HG03575 (cell line): Measurements from ENCODE around the gene NDRG2.

ENCODE experiments used
- ATAC-seq: cut with Tn5 transposase; IDR thresholded peaks from one replicate; pipeline ENCODE4 v1.9.1; 2021; ENCODE audit not compliant: unreplicated experiment, insufficient number of reproducible peaks, low FRiP score; ENCODE audit errors: extremely low read depth

The NDRG2 gene

DNA sequence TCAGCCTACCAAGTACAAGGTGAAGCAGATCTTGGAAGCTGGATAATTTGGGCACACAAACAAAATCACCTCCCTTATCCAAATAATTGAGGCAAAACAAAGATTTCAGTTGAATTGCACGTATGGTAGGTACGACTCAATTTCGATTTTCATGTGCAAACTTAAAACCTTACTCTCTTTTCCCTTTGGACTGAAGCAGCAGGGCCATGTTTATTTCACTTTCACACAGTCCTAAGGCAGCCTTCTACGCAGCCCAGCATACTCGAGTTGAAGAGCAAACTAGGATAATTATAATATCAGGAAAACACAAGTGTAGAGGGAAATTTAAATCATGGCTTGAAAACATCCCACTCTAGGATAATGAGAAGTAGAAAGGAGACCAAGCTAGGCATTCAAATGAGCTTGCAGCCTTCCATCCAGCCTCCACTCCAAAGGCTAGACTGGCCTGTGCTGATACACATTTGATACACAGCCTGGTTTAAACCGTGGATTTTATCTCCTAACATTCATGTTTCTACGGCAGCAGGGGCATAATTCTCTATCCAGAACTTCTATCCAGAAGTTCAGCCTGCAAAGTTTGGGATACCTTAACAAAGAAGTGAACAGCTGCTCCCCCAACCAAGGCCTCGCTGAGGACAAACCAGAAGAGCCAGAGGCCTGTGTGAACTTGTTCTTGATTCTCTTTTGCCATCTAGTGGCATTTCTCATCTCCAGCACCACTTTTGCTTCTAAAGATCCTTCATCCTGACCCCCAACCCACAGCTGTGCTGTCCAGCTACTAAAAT, 14.9 kb upstream of the NDRG2 start:
- ATAC-seq = no peak

- ATAC-seq = no peak
These were observed 13.9 kb upstream of the NDRG2 start for GRCh38 chr14:21038441-21039422.

GRCh38 chr14:21037156-21037555, 12.3 kb upstream of the NDRG2 start:
- ATAC-seq = no peak

- no peak for ATAC-seq
These were observed 11.9 kb upstream of the NDRG2 start for GRCh38 chr14:21036751-21037150.

GRCh38 chr14:21034707-21035106, 9.8 kb upstream of the NDRG2 start, which contains the start of gene RNASE13:
RNASE13 (minus strand) TSS chr14:21034807; CDS start chr14:21034288, 519 bp downstream.
- no peak for ATAC-seq

DNA sequence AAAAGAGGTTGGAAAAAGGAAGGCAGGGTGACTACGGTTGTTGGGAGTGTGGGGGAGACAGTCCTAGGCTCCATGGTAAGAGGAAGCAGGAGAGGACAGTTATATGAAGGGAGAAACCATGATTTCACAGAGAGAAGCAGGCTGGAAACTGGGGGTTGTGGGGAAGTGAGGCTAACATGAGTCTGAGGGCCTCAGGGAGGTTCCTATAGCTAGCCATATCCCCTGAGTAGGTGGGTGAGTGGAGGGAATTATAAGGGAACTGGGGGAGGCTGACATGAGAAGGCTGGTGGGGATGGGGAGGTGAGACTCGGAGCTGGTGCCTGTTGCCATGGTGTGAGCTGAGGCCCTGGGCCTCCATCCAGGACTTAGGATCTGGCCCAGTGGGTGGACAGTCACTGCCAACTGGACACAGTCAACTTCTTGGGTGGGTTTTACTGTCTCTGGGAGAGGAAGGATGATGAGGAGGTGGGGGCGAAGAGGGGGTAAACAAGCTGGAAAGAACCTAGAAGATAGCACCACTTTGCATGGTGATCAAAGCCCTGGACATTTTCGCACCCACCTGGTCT, 8.4 kb upstream of the NDRG2 start:
- ATAC-seq = no peak

- ATAC-seq = no peak
These were observed 7.7 kb upstream of the NDRG2 start for GRCh38 chr14:21032326-21033132.

DNA sequence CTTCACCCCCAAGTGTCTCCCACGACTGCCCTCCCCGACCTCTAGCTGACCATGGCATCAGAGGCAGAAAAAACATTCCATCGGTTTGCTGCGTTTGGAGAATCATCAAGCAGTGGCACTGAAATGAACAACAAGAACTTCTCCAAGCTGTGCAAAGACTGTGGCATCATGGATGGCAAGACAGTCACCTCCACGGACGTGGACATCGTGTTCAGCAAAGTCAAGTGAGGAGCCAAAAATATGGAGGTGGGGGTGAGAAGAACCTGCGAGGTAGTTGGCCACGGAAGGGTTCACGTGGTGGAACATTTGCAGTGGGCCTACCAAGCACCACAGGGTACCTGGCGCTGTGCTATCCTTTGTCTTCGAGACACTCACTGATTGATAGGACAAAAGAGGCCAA, 5.7 kb upstream of the NDRG2 start:
- no peak for ATAC-seq

- no peak for ATAC-seq
These were observed 5.1 kb upstream of the NDRG2 start, which contains the start of gene TPPP2 for GRCh38 chr14:21029917-21030316. TPPP2 (plus strand) TSS chr14:21030217; CDS start chr14:21030582, 365 bp downstream.

- ATAC-seq = no peak
These were observed 2.1 kb upstream of the NDRG2 start for GRCh38 chr14:21026988-21027315.

GRCh38 chr14:21026274-21026987, 1.6 kb upstream of the NDRG2 start:
- no peak for ATAC-seq

GRCh38 chr14:21025371-21026273, 761 bp upstream of the NDRG2 start:
- no peak for ATAC-seq

- ATAC-seq = no peak
These were observed 860 bp downstream of the NDRG2 start for GRCh38 chr14:21023817-21024584.

GRCh38 chr14:21023174-21023573, 1.7 kb downstream of the NDRG2 start:
- no peak for ATAC-seq

GRCh38 chr14:21022686-21023085, 2.2 kb downstream of the NDRG2 start:
- ATAC-seq = no peak

- ATAC-seq = no peak
These were observed 3.8 kb downstream of the NDRG2 start for GRCh38 chr14:21020977-21021545.
